Activated CD4-positive, alpha-beta T cell treated with anti-CD3 and anti-CD28 coated beads, Interleukin-2, amount 10 ng/mL, durations not matched to agents 7 days and 5 days (primary cell): ENCODE data around the gene FAM177B. TPM values are rescaled to one million over a fixed set of nuclear protein-coding genes. Genes with fewer than 3 reads are reported as not detected.

ENCODE experiments used
- CTCF ChIA-PET: fragments of 350-600 bp; sonication (Branson Sonifier 250); formaldehyde crosslinking; loops from one replicate; lab custom pipeline; 2021; ENCODE audit warnings: antibody characterized with exemption; lab: Charles Lee
- POLR2A ChIA-PET: fragments of 350-600 bp; sonication (Branson Sonifier 250); formaldehyde crosslinking; loops from one replicate; lab custom pipeline; 2021; ENCODE audit warnings: antibody characterized with exemption; lab: Charles Lee
- DNase-seq: peaks from one replicate; pipeline ENCODE4 v3.0.0-alpha.2; 2020
- H3K27ac Mint-ChIP-seq: one replicate; pipeline ENCODE4 v1.8.0; 2021; ENCODE audit warnings: mild to moderate bottlenecking, moderate library complexity, mixed read lengths
- H3K27me3 Mint-ChIP-seq: one replicate; pipeline ENCODE4 v1.8.0; 2021; ENCODE audit warnings: mixed read lengths
- H3K36me3 Mint-ChIP-seq: one replicate; pipeline ENCODE4 v1.8.0; 2021; ENCODE audit warnings: low read depth, mixed read lengths
- H3K4me1 Mint-ChIP-seq: one replicate; pipeline ENCODE4 v1.8.0; 2021; ENCODE audit warnings: mixed read lengths
- H3K4me3 Mint-ChIP-seq: one replicate; pipeline ENCODE4 v1.8.0; 2021; ENCODE audit warnings: mild to moderate bottlenecking, moderate library complexity, mixed read lengths
- H3K9me3 Mint-ChIP-seq: one replicate; pipeline ENCODE4 v1.8.0; 2021; ENCODE audit warnings: mixed read lengths
- total RNA-seq, 2 experiments: library from RNA; stranded (reverse); gene quantifications; one replicate each; pipeline ENCODE4 v1.2.3, GENCODE V29; 2021

The FAM177B gene
- total RNA-seq, 2 experiments from 2014 or later = 0.60 TPM; not detected in 1

DNA sequence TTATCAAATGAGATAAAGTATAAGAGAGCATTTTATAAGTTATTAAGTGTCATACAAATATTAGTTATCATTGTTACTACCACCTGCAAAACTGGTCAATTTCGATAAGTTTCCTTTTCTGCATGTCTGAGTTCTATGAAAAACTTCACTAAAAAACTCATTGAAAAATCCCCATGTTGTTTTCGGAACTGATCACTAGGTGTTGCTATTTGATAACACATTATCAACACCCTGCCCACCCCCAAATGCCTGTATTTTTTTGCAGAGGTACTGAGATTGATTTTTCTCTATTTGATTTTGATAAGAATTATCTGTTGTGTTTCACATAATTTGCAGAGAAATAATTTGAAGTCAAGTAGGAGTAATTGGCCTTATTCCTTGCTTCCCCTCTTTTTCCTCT, 55.7 kb downstream of the FAM177B start:
- Mint-ChIP-seq H3K27ac (no peak overlapping the region), H3K27me3 (no peaks in the 10 kb centered on the region), H3K9me3 (peaks cover 10% of the 10 kb centered on the region), H3K36me3 (peaks cover 4% of the 10 kb centered on the region), H3K4me1 (peaks cover 12% of the 10 kb centered on the region), H3K4me3 (no peak overlapping the region)
- no peak for DNase-seq
- ChIA-PET CTCF (interaction anchor here (0.6 kb wide), 1 partner anchor 330 kb away, joined by 3 read pairs; no protein-coding TSS in a partner anchor), POLR2A (no interaction called here)

GRCh38 chr1:222794656-222795474, 57.9 kb downstream of the FAM177B start:
- POLR2A ChIA-PET = no interaction called here
- H3K4me3 Mint-ChIP-seq = no peak overlapping the region

GRCh38 chr1:222798116-222798515, 61.1 kb downstream of the FAM177B start:
- Mint-ChIP-seq H3K9me3 (no peaks in the 10 kb centered on the region), H3K4me3 (no peak overlapping the region), H3K4me1 (peaks cover 24% of the 10 kb centered on the region), H3K27ac (peak overlapping the region; percentile 61), H3K36me3 (no peaks in the 10 kb centered on the region), H3K27me3 (peaks cover 14% of the 10 kb centered on the region)
- DNase-seq = no peak
- POLR2A ChIA-PET = no interaction called here
- CTCF ChIA-PET = interaction anchor here (0.6 to 1.1 kb wide), 8 partner anchors 14 to 1345 kb away, joined by 3 to 5 read pairs (median 4); no protein-coding TSS in a partner anchor

More at GRCh38 chr1:222794656-222795474, 57.9 kb downstream of the FAM177B start:
- CTCF ChIA-PET = interaction anchor here (1.1 kb wide), 1 partner anchor 160 kb away, joined by 4 read pairs; no protein-coding TSS in a partner anchor
- H3K27ac Mint-ChIP-seq = no peak overlapping the region
- no peaks in the 10 kb centered on the region for H3K27me3 Mint-ChIP-seq
- DNase-seq = no peak
- H3K36me3 Mint-ChIP-seq = no peaks in the 10 kb centered on the region
- H3K9me3 Mint-ChIP-seq = peaks cover 6% of the 10 kb centered on the region
- H3K4me1 Mint-ChIP-seq = peaks cover 31% of the 10 kb centered on the region

DNA sequence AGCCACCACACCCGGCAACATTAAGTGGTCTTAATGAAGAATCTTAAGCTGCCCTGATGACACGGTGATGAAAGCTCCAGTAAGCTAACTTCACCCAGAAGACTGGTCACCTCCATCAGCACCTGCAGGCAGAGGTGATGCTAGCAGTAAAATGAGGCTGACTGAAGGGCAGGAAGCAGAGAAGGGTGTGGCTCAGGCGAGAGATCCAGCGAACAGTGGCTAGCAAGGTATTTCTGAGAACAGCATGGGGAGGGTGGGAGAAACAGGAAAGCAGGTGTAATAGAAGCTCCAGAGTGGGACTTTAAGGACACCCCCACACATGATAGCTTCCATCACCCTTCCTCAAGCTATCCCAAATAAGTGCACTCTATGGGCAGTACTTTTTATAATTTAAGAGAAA, 62.0 kb downstream of the FAM177B start:
- H3K27me3 Mint-ChIP-seq = peaks cover 20% of the 10 kb centered on the region
- DNase-seq = peak; percentile 30
- no peak overlapping the region for H3K27ac Mint-ChIP-seq
- H3K36me3 Mint-ChIP-seq = no peaks in the 10 kb centered on the region
- POLR2A ChIA-PET = no interaction called here
- H3K9me3 Mint-ChIP-seq = no peaks in the 10 kb centered on the region
- H3K4me1 Mint-ChIP-seq = peaks cover 24% of the 10 kb centered on the region
- CTCF ChIA-PET = interaction anchor here (1.1 to 1.3 kb wide), 2 partner anchors 67 to 335 kb away, joined by 3 to 5 read pairs; no protein-coding TSS in a partner anchor
- no peak overlapping the region for H3K4me3 Mint-ChIP-seq

Other genes with a start within 250 kb of the FAM177B start
- under 1 TPM; 0.10 to 0.33 TPM for gene HHIPL2, start 189.1 kb upstream of the FAM177B start, total RNA-seq
- 10 to 100 TPM in 1 of 2 experiments, 1 to 10 TPM in 1; 10.0 to 10.6 TPM for gene TAF1A, start 147.3 kb upstream of the FAM177B start, total RNA-seq
- gene MIA3, start 119.1 kb upstream of the FAM177B start, total RNA-seq = 10 to 100 TPM; 51.1 to 67.9 TPM
- 10 to 100 TPM; 69.7 to 81.1 TPM for gene AIDA, start 24.7 kb upstream of the FAM177B start, total RNA-seq
- gene BROX, start 24.6 kb upstream of the FAM177B start, total RNA-seq = 10 to 100 TPM; 55.5 to 64.1 TPM
- gene DISP1, start 77.8 kb downstream of the FAM177B start, total RNA-seq = 1 to 10 TPM; 2.3 to 2.9 TPM